ENCODE measurements around the gene SAMD11.

- TF ChIP-seq CTCF (IDR thresholded peaks at IDR 0.05; ENCODE audit: low read depth, low read length, missing input control) (no peak), YY1 (IDR thresholded peaks at IDR 0.05) (no peak), REST (IDR thresholded peaks at IDR 0.05) (no peak), FOXA1 (IDR thresholded peaks at IDR 0.05) (no peak), TAF1 (conservative IDR thresholded peaks at IDR 0.05) (no peak), GABPA (IDR thresholded peaks at IDR 0.05 in 1 of 2, conservative IDR thresholded peaks at IDR 0.05 in 1 of 2) (no peak), MAX (IDR thresholded peaks at IDR 0.05) (no peak), EGR1 (IDR thresholded peaks at IDR 0.05; ENCODE audit: low read depth in 2 of 2) (no peak), RXRA (IDR thresholded peaks at IDR 0.05) (no peak), ATF3 (IDR thresholded peaks at IDR 0.05) (no peak), RAD21 (IDR thresholded peaks at IDR 0.05) (no peak), SP1 (IDR thresholded peaks at IDR 0.05) (no peak), HNF4G (IDR thresholded peaks at IDR 0.05) (no peak), NR2F2 (IDR thresholded peaks at IDR 0.05) (no peak)
These were observed 13.8 kb downstream of the SAMD11 start for GRCh38 chr1:937521-937920.
